HG03457 (cell line): ENCODE results near the gene CHD2.
"Not testable (repeated sequence)": the region's sequence is repeated elsewhere in the genome, so short reads cannot be mapped to it uniquely, and the experiment has no call there.

Experiments
- ATAC-seq: cut with Tn5 transposase; IDR thresholded peaks from one replicate; pipeline ENCODE4 v1.9.1; 2021; ENCODE audit warnings: moderate number of reproducible peaks; ENCODE audit not compliant: unreplicated experiment

The CHD2 gene

DNA sequence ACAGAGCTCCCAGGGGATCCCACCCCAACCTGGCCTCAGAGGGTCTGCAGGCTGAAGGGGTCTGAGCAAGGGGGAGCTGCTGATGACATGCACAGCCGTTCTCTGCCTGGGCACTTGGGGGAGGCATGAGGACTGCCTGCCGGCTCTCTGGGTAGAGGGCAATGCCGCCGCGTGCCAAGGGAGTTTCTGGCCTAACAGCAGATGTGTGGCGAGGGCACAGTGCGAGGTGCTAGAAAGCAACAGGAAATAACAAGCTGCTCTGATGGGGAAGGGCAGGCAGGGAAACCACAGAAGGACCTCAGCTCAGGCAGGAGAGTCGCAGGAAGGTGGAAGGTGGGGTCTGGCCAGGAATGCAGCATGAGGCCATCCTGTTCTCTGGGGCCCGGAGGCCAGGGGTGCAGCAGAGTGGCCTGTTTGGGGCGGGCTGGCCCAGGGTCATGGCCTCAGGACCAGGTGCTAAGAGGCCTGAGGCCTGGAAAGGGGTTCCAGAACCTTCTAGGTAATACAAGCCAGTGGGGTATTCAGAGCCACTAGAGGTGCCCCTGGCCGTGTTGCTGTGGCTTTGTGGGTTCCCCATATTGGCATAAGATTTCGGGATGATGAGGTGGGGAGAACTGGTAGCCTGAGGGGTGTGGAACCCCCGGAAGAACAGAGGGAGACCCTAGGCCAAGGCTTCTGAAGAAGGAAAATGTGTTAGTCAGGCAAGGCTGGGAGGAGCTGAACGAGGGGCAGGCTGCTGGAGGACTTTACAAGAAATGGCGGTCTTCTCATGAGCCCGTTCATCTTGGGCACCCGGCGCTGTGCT, 147.7 kb downstream of the CHD2 start:
- no peak for ATAC-seq

DNA sequence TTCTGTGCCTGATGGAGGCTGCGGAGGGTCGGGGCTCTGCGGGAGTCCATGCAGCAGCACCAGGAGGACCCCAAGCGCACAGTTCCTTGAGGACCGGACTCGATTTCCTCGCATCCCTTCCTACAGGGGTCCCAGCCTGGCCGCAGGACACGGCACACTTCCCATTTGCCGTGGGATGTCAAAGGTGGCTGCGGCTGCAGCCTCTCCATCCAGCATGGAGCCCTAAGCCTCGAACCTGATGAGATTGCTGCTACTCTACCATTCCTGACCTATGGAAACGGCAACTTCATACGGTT, 148.2 kb downstream of the CHD2 start:
- no peak for ATAC-seq

DNA sequence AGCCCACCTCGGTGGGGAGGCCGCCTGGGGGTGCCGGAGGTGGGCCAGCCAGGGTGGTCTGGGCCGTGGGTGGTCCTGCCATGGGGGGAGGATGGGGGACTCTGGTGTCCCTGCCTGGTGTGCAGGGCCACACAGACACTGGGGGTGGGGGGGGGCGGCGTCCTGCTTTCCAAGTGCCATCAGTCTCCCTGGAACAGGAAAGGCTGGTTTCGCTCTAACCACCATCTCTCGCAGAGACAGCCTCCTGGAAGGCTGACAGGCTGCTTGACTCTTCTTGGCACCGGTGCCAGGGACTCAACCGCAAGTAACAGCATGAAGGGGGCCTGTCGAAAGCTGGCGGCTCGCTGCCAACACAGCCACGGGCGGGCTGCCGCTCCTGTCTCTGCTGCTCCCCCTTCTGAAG, 148.6 kb downstream of the CHD2 start:
- no peak for ATAC-seq

DNA sequence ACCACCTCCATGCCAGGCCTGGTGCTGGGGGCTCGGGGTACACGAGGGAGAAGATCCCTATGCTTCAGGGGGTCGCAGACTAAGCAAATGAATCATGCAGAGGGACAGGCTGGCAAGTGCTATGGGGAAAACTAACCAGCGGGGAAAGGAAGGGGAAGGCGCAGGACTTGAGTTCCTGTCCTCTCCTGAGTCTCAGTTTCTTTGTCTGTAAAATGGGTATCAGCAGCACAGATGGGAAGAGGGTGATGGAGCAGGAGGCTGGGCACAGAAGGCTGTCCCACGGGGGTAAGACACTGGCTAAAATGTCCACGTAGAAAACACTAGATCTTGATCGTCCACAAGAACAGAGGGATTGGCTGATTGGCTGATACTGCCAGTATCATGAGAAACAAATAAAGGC, 149.1 kb downstream of the CHD2 start:
- no peak for ATAC-seq

DNA sequence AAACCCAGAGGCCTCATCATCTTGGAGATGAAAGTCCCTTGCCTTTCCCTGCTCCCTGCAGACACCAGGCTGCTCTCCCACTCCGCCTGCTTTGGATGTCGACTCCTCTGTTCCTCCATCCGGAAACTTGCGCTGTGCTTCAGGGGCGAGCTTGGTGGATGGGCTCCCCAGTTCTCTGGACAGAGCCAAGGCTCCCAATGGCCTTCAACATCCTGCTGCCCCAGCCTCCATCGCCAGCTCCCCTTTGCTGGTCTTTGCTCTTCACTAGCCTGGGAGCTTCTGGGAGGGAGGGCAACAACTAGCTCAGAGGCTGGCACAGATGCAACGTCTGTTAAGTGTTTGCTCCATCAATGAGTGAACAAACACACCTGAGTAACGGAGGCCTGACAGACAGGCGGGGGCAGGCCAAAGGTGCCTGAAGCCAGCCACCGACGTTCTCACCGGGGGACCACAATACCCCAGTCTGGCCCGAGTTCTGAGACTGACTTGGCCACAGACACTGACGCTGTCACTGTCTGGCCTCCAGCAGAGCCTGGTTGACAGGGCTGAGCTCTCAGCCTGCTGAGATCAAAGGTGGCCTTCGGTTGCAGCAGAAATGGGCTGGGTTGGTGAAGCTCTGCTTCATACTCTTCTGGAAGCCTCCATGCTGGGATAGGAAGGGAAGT, 149.9 kb downstream of the CHD2 start:
- ATAC-seq: no peak

DNA sequence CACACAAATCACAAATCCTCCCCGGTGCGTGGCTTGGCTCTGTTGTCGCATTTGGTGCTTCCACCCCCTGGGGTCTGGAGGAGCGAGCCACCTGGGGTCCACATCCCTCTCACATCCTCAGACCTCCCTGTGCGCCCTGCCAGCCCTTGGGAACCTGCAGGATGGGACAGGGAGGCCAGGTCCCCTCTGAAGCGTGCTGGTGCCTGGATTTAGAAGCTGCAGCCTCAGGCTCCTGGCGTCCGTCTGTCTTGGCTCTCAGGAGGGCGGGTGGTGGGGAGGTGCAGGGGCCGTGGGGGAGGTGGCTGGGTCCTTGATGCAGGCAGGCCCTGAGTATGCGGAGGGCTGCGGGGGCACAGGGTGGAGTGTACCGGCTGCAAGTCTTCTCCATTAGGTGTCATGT, 150.5 kb downstream of the CHD2 start:
- ATAC-seq: no peak

DNA sequence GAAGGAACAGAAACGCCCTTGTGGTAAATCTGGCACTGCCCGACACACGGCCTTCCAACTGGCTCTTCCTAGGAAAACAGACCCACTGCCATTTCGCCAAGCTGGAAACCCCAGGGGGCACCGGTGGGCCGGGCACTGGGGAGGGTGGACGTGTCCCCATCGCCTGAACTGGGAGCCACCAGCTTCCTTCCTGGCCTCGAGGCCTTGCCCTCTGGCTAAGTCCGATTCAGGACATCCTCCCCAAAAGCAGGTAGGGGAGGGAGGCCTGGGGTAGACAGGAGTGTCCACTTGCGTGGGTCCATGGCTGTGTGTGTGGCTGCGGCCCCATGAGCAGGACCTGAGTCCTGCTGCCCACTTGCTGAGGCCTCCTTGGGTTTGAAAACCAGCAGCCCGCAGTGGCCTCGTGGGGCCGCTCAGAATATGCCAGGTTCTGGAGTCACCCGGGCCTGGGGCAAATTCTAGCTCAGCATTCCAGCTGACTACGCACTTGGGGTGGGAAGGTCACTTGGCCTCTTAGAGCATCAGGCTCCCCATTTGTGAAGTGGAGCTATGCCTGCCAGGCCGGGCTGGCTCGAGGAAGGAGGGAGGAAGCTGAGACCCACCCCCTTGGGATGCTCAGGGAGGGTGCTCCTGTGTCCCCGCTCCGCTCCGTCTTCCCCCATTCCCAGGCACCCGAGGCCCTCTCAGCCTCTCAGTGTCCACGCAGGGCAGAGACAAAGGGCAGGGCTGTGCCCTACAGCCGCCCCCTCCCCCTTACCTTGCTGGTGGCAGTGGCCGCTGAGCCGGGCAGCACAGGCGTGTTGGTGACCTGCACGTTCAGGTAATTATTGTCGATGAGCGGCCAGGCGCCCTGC, 151.3 kb downstream of the CHD2 start:
- no peak for ATAC-seq

DNA sequence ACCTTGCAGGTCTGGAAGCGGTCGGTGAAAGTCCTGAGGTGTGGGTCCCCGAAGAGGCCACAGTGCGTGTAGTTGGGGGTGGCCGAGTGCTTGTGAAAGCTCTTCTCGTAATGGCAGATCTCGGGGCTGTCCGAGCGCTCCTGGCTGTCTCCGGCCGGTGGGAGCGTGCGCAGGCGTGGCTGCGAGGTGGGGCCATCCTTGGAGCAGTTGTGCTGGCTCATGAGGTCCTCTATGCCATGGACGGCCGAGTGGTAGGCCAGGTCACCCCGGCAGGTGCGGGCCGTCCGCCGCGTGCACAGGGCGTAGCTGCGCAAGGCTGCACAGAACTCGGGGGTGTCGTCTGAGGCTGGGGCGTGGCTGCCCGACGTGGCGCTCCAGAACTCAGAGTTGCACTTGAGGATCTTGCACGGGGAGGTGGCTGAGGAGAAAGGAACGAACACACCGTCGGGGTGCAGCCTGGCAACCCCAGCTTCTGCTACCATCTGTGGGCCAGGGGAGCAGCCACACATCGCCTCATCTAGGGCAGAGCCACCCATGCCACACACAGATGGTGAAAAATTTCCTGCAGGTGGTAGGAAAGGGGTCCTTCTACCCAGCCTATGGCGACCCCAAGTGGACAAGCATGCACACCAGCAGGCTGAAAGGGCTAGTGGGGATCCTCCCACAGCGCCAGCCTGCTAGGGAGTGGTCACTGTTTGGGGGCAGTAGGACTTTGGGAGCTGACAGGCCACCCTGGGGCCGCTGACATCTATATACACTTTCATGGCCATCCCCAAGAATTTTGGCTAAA, 152.2 kb downstream of the CHD2 start:
- ATAC-seq: no peak

DNA sequence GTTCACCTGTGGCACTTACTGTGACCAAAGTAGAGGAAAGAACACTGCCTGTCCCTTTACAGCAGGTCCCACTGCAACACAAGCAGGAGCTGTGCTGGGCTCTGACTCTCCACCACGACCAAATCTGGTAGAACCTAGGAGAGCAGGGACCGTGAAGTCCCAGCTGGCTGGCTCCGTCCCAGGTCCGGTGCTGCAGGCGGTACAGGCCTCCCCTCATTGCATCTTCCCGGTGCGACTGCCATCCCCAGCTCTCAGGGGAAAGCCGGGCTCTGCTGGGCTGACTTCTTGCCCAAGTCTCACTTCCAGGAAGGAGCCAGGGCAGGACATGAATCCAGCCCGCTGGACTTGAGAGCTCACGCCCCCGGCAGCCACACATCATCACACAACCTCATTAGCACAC, 155.1 kb downstream of the CHD2 start:
- no peak for ATAC-seq

DNA sequence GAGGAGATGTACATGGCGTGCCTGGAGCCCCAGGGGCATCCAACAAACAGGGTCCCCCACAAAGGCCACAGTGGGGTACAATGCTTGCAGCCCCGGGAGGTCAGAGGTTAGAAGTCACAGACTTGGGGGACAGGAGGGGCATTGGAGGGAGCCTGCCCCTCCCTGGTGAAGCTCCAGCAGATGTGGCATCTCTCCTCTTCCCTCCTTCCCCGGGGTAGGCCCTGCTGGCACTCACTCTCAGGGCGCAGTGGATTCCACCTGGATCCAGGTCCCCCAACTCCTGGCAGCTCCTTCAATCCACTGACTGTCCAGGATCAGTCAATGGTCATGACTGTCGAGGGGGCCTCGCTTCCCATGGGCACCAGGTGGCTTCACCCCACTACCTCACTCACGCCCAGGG, 156.7 kb downstream of the CHD2 start:
- ATAC-seq: no peak

DNA sequence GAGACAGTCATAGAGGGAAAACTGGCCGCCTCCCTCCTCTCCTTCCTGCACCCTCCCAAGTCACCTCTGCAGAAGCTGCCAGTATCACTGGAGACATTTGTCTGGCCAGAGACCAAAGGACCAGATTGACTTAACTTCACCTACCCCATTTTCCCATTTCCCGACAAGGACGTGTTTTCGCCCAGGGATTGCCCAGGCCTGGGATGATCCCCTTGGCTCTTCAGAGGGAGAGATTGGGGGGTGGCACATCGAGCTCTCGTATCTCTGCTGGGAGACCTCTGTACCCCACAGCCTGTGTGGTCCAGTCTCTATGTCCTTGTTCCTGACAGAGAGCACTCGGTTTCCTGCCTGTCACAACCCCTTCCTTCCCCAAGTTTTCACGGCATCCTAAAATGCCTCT, 157.5 kb downstream of the CHD2 start:
- ATAC-seq: no peak

DNA sequence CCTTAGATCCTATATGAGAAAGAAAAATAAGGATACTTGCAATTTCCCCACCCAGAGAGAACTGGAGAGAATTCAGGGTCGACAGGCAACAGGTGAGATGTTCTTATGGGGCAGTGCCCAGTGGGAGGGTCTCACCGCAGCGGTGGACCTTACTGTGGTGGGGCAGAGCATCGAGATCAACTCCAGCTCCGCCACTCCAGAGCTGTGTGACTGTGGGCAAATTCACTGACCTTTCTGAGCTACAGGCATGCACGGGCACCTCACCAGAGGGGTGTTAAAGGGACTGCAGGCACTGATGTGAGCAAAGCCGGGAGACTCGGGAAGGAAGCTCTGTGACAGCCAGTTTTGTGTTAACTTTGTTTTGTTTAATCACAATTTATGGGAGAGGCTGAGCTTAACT, 158.0 kb downstream of the CHD2 start:
- no peak for ATAC-seq

DNA sequence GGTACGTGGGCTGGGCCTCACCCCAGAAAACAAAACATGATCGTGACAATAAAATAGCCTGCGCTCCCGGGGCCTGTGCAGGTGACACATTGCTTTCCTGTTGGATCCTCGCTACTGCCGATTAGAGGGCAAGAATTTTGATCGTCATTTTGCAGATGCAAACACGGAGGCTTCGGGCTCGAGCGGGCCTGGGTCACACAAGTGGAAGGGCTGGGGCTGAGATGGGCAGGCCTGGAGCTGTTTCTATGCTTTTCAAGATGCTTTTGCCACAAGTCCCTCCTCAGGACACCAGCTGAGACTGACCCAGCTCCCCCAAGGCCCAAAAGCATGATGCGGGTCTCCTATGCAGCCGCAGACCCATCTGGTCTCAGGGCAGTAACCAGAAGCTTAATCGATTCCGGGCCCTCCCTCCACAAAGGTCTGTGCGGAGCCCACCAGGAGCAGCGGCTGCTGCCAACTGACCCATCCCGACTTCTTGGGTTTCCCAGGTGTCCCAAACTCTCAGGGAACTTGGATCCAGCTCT, 158.8 kb downstream of the CHD2 start:
- ATAC-seq: no peak

DNA sequence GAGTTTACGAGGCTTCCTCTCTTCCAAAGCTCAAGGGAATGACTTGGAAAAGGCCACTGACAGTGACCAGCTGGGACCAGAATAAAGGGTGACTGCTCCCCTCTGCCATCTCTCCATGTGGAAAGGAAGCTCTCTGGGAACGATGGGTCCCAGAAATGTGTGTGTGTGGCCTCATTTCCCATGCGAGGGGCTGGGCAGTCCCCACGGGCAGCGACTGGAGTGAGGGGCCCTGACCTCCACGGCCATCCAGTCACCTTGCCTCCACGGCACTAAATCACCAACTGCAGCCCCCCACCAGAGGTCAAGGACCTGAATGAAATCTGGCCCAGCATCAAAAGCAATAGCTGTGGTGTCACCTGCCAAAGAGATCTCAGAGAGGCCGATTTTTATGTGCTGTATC, 159.3 kb downstream of the CHD2 start:
- ATAC-seq: no peak

DNA sequence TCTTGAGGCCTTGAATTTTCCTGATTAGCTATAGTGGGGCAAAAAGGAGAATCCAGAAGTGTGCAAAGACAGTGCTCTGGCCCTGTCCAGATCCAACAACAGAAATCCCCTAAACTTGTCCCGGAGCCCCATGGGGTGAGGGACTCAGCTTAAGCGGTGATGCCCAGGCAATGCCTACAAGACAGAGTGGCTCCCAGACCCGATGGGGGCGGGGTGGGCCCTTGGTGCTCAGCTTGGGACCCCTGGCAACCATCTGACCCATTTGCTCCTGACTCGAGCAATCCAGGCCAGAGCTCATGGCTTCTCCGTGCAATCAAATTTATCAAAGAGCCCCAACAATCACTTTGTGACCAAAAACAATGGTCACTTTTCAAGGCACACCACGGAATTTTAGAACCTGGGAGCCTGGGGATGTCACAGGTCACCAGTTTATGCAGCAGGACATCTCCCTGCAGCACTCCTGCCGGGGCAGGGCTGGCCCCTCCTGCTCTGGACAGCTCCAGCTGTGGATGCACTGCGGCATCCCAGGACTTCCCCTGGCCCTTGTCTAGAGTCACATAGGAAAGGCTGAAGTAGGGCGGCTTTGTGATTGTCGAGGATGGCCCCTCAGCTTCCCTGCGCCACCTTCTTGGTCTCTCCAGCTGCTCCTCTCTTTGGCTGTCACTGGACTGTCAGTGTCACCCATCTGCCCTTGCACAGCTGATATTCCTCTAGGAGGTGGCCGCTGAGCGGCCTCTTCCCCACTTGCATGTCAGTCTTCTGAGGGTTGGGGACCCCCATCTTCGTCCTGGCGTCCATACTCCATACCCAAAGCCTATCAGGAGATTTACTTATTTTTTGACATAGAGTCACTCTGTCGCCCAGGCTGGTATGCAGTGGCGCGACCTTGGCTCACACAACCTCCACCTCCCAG, 160.5 kb downstream of the CHD2 start:
- no peak for ATAC-seq

DNA sequence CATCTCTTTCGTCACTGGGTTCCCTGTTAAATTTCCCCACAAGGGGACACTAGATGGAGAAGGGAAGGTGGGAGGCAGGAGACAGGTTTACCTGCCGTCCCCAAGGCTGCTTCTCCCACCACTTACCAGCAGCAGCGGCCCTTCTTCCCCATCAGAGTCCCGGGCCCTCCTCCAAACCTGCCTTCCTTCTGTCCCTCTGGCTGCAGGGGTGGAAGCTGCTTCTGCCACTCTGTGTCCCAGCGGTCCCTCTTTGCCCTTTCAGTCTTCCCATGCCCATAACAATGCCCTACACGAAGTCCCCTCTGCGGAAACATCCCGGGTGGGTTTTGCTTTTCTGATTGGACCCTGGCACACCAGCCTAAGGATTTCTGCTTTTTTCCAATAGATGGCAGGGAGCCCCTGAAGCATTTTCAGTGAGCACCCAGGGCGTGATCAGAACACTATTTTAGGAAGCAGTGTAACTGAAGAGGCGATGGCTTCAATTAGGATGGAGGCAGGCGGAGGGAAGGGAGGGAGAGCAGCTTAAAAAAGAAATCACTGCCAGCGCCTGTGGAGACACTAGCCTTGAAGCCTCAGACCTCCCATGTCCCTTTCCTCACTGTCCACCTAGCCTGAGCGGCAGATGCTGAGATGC, 162.6 kb downstream of the CHD2 start:
- not testable (repeated sequence) for ATAC-seq

DNA sequence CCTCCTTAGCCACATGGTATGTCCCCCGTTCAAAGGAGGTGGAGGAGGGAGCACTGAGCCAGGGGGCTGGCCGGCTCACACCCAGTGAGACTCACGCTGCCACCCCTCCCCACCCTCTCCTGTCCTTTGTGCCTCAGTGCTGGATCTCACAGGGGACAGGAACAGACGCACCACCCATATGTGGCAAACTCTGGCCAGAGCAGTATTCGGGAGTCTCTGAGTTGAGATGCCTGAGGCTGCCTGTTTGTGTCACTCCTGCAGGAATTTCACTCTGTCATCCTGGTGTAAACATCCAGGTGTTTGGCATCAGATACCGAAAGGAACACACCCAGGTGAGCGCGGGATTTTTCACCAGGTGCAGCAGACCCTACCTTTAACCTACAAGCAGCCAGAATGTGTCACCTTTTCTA, 163.1 kb downstream of the CHD2 start:
- ATAC-seq: no peak

DNA sequence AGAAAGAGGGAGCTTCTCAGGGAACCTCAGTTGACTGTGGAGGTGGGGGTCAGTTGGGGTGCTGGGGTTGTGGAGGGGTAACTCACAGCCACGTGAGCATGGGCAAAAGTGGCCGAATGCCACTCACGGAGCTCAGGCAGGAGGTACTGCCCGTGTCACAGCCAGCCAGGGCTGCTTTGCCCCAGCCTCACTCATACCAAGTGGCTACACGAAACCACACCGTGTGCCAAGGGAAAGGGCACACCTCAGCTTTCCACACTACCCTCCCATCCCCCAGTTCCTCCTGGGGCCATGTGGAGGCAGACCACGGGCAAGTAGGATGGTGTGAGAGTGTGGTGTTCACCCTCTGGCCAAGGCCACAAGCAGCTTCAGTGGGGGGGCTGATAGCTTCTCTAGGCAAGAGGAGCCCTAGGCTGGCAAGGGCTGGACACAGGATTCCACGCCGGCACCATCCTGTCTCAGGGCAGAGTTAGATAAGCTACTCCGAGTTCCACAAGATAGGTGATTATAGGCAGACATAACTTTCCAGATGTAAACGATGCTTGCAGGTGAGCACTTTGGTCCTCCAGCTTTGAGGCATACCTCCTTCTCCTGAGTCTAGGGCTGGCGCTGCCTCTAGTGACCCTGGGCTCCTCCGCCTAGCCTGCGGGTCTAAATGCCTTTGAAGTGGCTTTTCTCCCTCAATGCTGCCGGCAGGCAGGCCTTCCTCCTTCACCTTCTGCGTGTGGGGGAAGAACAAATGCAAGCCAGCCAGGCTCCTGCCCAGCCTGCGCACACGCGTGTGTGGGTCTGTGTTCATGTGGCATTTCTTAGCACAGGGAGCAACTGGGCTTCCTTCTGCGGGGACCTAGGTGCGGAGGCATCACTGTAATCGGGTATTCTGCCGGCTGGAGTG, 163.9 kb downstream of the CHD2 start:
- ATAC-seq: no peak
